HG03039 (cell line): ENCODE measurements around the gene SLC6A12.
"Not testable (repeated sequence)": the region's sequence is repeated elsewhere in the genome, so short reads cannot be mapped to it uniquely, and the experiment has no call there.

ENCODE experiments used
- ATAC-seq: cut with Tn5 transposase; IDR thresholded peaks from one replicate; pipeline ENCODE4 v1.9.1; 2021; ENCODE audit warnings: mild to moderate bottlenecking, moderate library complexity; ENCODE audit not compliant: unreplicated experiment

SLC6A12 gene

DNA sequence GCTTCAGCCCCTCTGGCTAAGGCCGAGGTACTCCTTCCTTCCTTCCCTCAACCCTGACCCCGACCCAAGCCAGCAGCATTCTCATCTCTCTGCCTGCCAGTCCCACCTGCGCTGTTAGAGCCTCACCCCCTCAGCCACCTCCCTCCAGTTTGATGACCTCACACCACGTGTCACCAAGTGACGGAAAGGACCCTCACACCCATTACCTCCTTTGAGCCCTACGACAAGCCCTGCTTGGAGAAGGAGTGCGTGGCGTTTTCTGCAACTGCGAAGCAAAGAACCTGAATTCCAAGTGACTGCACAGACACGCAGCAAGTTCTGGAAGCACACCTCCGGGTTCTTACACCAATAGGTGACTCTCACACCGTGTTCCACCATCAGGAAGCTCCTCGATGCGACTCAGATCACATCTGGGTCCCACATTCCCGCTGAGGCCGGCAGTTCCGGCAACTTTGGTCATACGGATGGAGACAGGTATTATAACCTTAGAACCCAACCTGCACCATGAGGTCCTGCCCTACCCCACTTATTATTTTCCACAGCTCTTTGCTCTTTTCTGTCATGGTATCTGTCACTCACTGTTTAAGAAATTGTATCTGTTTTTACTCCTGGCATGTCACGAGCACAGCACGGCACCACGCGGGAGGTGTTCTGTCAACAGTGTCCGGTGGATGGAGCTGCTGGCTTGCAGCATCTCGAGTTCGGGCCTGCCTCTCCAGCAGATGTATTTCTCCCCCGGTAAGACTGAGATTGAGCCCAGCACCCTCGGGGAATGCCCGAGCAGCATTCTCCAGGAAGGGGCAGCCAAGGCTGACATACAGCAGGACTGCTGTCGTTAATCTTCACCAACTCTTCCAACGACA, 5.0 kb upstream of the SLC6A12 start:
- ATAC-seq, result no peak

DNA sequence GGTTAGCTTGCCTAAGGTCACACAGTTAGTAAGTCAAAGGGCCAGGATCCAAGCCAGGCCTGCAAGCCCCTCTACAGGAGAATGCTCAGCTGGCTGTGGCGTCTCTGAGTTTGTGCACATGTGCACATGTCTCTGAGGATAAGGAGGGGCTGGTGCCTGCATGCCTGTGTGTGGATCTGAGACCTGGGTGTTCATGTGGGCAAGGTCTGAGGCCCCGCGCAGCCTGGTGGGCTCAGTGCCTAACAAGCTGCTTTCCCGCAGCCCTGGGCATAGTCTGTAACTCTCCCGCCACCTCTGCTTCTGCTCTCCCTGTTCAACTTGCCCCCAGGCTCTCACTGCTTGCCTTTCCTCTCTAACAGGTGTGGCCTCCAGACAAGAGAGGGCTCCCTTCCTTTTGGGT, 4.3 kb upstream of the SLC6A12 start:
- no peak for ATAC-seq

DNA sequence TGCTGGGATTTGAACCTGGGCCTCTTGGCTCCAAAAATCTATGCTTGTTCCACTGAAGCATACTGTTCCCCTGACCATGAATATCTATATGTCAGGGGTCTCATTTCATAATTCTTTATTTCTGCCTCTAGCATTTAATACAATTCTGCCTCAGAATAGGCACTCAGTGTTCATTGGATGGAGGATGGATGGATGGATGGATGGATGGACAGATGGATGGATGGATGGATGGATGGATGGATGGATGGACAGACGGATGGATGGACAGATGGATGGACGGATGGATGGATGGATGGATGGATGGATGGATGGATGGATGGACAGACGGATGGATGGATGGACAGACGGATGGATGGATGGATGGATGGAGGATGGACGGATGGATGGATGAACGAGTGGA, 3.1 kb upstream of the SLC6A12 start:
- ATAC-seq, result not testable (repeated sequence)

DNA sequence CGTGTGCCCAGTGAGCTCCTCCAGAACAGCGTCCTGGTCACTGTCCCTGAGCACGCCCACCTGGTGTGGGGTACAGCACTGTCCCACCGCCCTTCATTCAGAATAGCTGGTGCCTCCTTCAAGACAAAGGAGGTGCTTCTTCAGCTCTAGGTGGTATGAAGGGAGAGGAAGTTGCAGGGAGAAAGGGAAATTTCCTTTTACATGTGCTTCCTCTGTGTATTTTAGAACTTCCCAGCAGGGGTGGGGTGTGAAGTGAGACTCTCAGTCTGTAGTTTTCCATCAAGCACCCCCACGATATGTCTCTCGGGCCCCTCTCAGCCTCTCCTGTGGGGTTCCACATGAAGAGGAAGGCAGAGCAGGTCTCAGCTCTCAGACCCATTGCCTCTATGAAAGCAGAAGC, 1.2 kb upstream of the SLC6A12 start:
- no peak for ATAC-seq

DNA sequence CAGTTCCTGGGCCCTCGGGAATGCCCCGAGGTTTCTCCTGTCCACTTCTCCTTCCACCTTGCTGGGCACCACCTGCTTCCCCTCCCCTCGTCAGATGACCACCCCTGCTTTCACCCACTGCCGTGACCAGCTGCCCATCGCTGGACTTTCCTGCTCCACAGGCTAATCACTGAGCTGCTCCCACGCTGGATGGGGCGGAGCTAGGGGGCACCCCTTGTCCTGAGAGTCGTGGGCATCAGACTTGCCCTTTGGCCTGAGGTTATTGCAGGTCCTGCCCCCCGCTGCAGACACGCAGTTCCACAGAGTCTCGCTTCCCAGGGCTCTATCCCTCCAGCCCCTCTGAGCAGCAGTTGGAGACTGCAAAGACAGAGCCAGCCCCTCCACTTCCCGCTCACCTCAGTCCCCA, 427 bp downstream of the SLC6A12 start:
- no peak for ATAC-seq

DNA sequence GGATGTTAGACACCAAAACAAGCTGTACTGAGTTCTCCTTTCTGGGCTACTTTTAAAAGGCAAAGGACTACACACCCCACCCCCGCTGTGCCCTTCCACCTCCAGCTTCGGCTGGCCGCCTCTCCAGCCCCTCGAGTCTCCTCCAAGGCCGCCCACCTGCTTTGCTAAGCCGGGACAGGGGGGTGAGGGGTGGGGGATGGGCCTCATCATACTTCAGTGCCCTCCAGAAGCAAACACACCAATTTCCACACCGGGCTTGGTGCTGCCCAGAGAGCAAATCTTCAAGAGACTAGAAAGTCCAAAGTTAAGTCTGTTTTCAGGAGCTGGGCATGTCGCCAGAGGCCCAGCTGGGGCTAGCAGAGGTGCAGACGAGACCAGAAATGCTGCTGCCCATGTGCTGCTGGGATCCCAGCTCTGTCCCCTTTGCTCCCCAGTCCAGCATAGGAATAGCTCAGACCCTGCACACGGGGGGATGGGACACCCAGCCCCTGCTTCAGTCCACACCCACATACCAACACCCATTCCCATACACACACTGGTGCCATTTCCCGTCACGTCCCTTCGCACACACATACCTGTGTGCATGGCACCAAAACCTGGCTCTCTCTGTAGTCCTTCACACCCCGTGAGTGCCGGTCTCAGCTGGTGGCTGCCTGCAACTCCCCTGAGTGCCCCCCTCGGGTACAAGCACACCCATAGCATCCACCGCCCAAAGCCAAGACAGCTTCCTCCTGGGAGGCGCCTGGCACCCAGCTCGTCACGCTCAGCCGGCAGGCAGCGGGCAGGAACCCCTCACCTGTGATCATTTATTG, 1.0 kb downstream of the SLC6A12 start:
- ATAC-seq, result no peak

DNA sequence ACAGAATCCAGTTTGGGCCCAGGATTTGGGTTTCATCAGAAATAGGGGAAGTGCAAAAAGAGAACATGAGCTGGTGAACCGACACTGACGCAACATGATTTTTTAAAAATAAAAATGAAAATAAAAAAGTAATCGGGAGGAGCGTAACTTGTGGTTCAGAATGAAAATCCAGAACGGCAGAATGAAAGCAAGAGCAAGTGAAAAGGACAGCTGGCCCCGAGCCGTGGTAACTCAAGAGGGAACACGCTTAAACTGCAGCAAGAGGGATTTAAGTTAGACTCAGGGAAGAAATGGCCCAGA, 1.6 kb downstream of the SLC6A12 start:
- no peak for ATAC-seq

DNA sequence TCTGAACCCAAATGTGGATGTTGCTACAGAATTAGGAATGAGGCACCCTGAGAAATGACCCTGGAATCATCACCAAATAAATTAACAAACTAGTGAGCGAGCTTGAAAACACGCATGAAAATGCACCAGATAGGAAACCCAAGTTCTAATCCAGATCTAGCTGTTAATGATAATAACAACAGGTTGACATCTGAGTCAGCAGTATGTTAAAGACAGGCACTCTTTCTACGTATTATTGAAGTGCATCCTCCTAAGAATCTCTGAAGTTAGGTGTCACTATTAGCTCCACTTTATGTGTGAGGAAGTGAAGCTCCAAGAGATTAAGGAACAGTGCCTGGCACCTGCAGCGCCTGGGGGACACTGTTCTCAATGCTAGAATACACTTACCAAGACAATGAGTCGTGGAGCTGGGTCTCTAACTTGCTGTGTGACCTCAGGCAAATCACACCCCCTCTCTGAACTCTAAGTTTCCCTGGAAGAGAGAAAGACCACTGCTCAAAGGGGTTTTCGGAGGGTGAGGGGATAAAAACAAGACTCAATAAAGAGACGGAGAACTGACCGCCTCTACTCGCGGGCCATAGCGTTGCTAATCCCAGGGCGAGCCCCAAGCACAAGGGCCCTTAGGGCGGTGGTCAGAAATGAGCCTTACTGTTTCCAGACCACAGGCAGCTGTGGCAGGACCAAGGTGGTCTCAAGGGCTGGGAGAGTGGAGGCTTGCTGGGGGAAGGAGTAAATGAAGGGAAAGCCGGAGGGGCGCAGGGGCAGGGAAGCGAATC, 2.1 kb downstream of the SLC6A12 start:
- ATAC-seq, result no peak

DNA sequence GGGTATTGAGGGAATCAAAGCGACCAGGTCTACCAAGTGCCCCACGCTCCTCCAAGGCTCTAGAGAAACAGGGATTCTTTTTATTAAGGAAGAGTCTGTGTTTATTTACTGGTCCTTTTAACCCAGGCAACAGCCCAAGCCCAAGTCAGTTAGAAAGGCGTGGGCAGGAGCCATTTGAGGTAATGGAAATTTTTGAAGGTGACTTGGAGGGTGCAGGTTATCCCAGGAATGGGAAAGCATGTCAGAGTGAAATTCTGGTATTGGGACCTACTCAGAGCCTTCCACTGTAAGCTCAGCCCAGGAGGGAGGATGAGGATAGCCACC, 2.9 kb downstream of the SLC6A12 start:
- ATAC-seq, result no peak

DNA sequence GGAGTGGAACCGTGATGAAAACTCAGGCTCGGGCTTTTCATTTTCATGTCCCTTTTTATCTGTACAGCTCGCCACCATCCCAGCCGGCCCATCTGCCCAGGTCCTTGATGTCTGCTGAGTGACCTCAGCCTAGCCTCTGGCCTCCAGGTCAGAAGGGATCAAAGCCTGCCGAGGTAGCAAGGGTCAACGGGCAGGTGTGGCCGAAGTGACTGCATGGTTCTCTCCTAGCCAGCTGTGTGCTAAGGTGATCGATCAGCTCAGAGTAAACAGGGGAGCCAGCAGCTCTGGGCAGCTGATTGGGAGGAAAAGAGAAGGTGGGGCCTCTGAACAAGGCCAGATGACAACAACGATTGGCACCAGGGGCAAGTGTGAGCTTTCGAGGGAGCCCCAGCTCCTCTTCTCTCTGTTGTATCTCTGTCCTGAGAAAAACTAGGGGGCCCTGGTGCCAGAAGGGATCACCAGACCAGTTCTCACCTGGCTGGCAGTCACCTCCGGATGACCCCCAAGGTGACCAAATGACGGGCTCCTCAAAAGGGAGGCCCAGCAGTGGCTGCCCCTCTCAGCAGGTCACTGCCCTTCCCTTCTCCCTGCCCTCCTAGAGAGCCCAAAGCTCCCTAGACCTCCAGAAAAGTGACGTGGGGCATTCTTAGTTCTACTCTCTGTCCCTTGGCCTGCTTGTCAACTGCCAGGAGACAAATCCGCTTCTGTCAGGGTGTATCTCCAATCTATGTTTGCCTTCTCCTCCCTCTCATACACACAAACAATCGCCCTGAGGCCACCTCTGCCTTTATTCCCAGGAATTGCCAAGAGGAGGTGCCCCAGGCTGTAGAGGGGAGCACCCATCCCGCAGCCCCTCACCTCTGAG, 3.4 kb downstream of the SLC6A12 start:
- no peak for ATAC-seq

DNA sequence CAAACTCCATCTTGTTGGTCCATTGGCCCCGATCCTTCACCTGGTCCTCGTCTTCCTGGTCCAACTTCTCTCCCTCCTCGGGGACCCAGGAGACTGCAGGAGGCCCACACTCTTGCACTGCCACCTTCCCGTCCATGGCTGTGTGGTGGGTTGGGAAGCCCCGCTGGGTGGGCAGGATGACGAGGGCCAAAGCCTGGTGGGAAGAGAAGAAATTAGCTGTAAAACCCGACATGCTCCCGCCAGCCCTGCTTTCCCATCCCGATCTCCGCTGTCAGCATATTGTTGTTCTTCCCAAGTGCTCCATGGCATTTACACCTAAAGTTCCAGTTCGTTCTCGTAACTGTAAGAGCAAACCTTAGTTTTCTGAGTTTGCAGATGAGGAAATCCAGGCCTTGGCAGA, 4.1 kb downstream of the SLC6A12 start:
- ATAC-seq, result no peak

DNA sequence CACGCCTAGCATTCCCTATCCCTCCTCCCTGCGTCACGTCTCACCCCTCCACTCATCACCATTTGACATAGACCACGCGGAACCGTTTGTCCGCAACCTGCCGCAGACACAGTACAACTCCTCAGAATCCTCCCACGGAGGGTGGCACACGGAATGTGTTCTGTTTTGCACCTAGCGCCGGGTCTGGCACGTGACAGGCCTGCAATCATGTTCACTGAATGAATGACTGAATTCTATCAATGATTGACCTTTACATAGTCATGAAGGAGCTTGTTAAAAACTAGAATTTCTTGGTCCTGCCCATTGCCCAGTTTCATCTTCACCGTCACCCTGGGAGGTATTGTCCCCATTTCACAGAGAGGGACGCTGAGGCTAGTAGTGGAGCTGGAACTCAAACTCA, 4.7 kb downstream of the SLC6A12 start:
- ATAC-seq, result no peak

DNA sequence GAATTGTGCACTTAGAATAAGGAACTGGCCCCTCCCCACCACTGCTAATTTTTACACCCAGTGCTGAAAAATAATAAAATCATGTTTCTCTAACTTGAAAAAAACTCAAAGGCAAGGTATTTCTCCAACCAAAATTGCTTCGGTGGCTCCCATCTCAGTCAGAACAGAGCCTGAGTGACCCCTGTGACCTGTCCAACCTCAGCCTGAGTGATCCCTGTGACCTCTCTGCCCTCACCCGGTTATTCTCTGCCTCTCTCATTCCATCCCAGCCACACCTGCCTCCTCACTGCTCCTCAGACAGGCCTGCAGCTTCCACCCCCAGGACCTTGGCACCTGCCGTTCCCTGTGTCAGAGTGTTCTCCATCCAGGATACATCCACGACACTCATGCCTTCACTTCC, 5.1 kb downstream of the SLC6A12 start:
- no peak for ATAC-seq

DNA sequence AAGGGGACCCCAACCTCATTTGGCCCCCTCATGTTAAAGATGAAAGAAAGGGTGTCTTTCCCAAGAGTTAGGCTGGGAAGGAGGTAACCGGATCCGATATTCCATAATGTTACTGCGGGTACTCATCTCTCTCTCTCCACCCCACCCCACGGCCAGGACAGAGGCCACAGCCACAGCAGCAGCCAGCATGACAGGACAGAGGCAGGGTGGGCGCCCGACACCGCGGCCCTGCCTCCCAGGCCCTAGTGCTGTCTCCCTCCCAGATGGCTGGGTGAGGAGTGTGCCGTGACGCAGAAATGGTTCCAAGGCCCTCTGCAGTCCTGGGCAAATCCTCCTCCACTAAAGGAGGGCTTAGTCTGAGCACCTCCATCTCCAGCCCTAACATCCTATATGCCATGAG, 6.2 kb downstream of the SLC6A12 start:
- no peak for ATAC-seq

DNA sequence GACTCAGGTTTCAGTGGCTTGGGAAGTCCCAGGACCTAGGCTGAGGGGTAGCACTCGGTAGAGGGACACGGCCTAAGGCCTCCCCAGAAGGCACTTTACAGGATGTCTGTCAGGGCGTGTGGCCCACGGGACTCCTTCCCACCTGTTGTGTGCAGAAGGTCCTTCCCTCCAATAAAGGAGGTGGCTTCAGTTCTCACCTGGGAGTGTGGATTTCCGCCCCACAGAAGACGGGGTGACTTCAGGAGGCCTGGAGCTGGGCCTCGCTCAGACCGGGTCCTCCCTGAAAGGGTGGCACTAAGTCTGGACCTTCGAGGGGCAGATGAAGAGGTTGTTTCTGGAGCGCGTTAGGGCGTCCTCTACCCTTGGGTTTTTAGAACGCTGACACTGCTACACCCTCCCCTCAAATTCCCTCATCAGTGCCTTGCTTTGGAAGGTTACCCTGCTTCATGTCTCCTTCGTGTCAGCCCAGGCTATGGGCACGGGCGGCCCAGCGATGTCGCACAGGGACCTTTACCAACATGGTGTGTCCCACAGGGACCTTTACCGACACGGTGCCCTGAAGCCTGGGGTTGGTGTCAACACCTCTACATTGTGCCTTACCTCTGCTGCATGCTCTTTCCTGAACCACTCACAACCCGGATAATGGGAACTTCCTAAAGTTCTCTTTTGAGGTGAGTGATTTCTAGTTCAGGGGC, 7.1 kb downstream of the SLC6A12 start:
- no peak for ATAC-seq

DNA sequence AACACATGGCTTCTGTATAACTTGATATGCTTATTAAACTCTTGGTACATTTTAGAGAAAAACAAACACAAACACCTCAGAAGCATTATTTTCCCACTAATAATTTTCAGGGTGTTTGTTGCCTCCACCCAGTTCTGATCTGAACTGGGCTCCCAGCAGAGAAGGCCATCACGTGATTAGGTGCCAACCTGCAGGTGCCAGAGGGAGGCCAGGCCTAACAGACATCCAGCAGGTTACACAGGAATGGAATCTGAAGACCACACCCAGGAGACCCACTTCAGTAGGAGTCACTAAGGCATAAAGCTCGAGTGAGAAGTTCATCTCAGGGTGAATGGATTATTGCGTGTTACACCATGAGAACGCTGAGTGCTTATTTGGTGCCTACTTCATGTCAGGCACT, 8.9 kb downstream of the SLC6A12 start:
- no peak for ATAC-seq

DNA sequence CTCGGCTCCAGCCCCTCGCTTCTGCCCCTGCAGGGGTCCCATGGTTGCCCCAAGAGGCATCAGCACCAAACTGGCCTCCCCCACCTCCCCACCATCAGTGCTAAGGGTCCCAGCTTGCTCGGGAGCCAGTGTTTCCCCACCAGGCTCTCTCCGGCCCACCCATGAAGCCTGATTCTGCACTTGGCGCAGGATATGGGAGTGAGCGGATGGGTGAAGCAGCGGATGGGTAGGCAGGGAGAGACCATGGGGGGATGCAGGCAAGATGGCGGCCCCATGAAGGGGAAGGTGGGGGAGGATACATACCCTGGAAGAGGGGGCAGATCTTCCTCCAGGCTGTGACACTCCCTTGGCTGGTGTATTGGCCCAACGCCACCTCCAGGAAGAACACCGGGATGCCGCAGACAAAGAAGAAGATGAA, 9.7 kb downstream of the SLC6A12 start:
- ATAC-seq, result no peak

DNA sequence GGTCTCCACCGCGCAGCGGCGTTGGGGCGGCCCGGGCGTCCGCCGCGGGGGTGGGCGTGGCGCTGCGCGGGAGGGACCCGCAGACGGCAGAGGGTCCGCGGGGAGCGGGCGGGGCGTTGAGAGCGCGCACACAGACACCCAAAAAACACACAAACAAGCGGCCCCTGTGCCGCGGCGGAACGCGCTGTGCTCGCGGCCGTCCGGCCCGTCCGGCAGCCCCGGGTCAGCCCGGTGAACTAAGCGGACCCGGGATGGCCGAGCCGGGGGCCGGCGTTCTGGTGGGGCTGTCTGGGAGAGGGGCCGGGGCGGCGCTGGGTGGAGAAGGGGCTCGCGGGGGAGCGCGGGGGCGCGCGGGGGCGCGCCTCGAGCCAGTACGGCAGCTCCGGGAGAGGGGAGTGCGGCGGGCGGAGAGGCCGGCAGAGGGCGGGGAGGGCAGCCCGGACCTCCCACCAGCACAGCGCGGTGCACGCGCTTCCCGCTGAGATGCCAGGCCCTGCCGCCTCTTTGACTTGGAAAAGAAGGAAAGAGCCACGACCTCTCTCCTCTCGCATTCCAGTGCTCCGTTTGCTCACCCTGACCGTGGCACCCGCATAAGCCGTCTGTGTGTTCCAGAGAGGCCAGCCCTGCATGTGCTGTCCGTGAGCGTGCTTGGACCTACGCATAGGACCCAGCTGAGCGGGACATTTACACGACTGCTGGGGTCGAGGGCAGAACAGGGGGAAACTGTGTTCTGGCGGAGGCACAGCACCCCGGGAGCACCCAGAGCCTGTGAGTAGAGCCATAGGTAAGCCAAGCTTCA, 10.3 kb downstream of the SLC6A12 start:
- ATAC-seq, result no peak

DNA sequence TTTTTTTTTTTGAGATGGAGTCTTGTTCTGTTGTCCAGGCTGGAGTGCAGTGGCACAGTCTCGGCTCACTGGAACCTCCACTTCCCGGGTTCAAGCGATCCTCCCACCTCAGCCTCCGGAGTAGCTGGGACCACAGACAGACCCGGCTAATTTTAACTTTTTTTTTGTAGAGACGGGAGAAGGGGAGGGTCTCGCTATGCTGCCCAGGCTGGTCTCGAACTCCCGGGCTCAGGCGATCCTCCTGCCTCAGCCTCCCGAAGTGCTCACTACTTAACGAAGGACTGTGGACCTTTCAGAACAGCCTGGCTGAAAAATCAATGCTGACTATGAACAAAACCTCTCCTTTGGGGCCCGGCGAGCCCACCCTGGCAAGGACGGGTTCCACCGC, 10.9 kb downstream of the SLC6A12 start:
- ATAC-seq, result no peak
